ENCODE data around the gene NENF.

DNA sequence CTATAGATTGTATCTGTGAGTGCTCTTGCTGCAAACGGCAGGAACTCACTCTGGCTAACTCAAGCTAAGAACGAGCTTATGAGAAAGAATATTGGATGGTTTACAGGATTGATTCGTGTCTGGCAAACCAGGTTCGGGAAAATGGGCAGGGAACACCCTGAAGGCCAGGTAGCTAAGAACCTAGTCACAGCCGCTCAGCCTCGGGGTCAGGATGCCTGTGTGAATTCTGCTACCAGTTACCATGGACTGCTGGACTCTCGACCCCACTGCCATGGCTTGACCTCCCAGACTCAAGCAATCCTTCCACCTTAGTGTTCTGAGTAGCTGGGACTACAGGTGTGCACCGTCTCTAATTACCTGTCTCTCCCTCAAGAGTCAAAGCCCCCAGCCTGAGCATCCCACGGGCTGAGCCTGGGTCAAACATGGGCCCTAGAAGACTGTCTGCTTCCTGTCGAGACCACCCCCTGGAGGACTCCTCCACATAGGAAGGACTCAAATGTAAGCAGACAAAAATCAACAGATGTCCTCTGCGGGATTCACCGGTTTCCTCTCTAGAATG, 45.8 kb downstream of the NENF start:
- TF ChIP-seq, protein P1, sequence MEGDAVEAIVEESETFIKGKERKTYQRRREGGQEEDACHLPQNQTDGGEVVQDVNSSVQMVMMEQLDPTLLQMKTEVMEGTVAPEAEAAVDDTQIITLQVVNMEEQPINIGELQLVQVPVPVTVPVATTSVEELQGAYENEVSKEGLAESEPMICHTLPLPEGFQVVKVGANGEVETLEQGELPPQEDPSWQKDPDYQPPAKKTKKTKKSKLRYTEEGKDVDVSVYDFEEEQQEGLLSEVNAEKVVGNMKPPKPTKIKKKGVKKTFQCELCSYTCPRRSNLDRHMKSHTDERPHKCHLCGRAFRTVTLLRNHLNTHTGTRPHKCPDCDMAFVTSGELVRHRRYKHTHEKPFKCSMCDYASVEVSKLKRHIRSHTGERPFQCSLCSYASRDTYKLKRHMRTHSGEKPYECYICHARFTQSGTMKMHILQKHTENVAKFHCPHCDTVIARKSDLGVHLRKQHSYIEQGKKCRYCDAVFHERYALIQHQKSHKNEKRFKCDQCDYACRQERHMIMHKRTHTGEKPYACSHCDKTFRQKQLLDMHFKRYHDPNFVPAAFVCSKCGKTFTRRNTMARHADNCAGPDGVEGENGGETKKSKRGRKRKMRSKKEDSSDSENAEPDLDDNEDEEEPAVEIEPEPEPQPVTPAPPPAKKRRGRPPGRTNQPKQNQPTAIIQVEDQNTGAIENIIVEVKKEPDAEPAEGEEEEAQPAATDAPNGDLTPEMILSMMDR (IDR thresholded peaks at IDR 0.05), result no peak
- no peak for TF ChIP-seq POLR2A (IDR thresholded peaks at IDR 0.05)
